AG09319 (cell line): ENCODE measurements around the gene ZNF541.

ENCODE experiments used
- DNase-seq: peaks from one replicate; pipeline ENCODE4 v3.0.0-alpha.2; 2010; ENCODE audit warnings: low read depth; ENCODE audit errors: extremely low read depth
- TF ChIP-seq, protein P1 (sequence below): IDR thresholded peaks from 2 replicates; pipeline ENCODE4 v1.5.1; 2011; ENCODE audit warnings: low read depth, mild to moderate bottlenecking, inconsistent platforms, low read length, moderate library complexity

ZNF541 gene

DNA sequence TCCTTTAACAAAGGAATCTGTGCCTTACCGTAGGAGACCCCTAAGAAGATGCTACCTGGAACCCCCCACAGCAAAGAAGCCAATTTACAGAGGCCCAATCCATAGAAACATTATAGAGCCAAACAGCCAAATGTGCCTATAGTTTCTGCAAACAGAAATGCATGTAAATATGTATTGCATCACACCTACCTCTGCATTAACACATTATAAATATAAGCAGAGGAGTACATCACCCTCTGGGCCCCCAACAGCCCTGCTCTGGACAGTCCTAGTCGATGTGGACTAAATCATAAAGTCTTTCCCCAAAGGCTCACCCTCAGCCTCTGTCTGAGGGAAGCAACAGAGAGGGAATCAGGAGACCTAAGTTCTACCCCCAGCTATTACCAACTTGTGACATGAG, 25.7 kb downstream of the ZNF541 start:
- no peak for DNase-seq
- TF ChIP-seq, protein P1, sequence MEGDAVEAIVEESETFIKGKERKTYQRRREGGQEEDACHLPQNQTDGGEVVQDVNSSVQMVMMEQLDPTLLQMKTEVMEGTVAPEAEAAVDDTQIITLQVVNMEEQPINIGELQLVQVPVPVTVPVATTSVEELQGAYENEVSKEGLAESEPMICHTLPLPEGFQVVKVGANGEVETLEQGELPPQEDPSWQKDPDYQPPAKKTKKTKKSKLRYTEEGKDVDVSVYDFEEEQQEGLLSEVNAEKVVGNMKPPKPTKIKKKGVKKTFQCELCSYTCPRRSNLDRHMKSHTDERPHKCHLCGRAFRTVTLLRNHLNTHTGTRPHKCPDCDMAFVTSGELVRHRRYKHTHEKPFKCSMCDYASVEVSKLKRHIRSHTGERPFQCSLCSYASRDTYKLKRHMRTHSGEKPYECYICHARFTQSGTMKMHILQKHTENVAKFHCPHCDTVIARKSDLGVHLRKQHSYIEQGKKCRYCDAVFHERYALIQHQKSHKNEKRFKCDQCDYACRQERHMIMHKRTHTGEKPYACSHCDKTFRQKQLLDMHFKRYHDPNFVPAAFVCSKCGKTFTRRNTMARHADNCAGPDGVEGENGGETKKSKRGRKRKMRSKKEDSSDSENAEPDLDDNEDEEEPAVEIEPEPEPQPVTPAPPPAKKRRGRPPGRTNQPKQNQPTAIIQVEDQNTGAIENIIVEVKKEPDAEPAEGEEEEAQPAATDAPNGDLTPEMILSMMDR: no peak

DNA sequence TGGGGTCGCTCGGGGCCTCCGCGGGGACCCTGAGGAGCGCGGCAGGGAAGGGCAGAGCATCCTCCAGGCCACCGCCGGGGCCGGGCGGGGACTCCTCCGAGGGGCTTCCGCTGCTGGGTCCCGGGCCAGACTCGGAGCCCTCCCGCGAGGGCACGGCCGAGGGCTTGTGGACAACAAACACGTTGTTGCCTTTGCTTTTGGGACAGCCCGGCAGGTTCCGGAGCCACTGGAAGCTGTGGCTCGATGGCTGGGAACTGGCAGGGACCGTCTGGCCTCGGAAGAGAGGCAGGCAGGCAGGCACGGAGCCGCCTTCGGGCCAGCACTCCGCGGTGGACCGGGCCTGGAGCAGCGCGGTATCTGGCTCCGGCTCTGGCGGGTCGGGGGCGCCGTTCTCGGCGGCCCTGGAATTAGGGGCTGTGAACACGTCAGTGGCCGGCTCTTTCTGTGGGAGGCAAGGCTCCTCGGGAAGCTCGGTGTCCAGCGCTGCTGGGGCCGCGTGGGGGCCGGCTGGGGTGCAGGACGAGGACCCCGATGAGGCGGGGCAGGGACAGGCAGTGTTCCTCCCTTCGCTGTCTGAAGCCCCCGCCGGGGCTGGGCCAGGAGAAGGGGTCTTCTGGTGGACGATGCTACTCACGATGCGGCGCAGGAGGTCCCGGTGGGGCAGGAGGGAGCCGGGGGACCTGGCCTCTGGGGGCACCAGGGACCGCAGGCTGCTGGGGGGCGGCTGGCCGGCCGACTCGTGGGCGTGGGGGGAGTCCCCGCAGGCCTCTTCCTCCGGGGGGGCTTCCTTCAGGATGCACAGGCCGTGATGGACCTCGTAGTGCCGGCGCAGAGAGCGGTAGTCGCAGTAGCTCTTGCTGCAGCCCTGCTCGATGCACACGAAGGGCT, 27.6 kb downstream of the ZNF541 start:
- TF ChIP-seq, protein P1: no peak
- no peak for DNase-seq

DNA sequence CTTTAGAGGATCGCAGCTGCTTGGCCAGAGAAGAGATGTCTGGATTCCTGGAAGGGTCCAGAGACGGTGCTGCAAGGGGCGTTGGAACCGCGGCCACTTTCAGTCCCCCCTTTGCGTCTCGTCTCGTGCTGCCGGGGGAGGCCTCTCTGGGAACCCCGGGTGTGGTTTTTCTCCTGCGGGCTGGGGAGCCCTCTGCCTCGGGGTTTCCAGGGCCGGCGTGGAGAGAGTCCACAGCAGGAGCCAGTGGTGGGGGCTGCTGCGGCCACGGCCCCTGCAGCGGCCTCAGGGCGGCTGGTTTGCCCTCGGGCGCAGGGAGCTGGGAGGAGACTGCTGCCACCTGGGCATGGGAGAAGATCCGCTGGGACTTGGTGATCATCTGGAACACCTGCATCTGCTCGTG, 28.5 kb downstream of the ZNF541 start:
- DNase-seq: no peak

DNA sequence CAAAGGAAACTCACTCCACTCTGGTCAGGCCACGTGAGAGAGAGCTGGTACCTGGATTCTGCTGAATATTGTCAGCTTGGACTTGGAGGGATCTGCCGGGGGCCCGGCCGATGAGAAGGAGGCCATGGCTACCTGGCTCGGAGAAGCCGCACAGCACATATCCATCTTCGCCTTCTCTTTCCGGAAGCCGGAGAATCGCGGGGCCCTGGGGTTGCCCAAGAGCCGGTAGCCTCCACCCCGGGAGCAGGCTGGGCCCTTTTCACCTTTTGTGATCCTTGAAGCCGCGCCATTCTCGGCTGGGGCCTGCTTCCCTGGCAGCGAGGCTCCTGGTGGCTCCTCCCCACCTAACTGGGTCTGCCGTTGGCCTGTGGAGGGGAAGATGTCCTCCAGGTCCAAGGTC, 28.9 kb downstream of the ZNF541 start:
- TF ChIP-seq, protein P1: no peak
- no peak for DNase-seq

More for the DNA sequence above, 28.5 kb downstream of the ZNF541 start:
- TF ChIP-seq, protein P1: no peak

DNA sequence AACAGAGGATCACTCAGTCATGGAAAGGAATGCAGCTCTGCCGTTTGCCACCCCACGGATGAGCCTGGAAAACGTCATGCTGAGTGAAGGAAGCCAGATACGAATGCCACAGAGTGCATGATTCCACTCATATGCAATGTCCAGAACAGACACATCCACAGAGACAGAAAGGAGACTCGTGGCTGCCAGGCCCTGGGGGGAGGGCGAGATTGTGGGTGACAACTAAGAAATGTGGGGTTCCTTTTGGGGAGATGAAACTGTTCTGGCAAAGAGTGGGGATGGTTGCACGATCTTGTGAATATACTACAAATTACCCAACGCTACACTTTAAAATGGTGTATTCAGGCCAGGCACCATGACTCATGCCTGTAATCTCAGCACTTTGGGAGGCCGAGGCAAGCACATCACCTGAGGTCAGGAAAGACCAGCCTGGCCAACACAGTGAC, 30.9 kb downstream of the ZNF541 start:
- TF ChIP-seq, protein P1: no peak
- DNase-seq: no peak

DNA sequence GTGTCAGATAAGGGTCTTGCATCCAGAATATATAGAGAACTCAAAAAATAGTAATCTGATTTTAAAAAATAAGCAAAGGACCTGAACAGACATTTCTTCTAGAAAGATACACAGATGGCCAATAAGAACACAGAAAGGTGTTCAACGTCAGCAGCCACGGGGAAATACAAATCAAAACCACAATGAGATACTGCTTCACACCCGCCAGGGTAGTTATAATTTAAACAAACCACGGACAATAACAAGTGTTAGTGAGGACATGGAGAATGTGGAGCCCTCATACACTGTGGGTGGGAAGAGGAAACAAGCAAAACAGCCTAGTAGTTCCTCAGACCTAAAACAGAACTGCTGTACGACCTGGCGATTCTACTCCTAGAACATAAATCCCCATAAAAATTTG, 31.4 kb downstream of the ZNF541 start:
- no peak for DNase-seq
- TF ChIP-seq, protein P1: no peak

DNA sequence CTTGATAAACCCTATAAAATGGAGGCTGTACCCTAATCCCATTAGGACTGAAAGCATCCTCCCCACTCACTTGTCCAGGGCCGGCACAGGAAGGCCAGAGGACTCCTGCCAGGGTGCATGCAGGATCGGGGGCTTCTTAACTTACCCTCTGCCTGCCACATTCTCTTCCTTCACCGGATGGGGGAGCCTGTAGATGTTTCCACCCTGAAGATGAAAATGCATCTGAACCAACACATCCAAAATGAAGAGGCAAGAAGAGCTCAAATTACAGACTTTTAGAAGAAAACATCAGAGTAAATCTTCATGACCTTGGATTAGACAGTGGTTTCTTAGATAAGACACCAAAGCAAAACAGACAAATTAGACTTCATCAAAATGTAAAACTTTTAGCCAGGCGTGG, 32.2 kb downstream of the ZNF541 start:
- TF ChIP-seq, protein P1: peak; percentile 53
- peak; percentile 25 for DNase-seq
